Fibroblast of lung (primary cell): Measurements from ENCODE around the gene LYPD6B. TPM values are rescaled to one million over a fixed set of nuclear protein-coding genes. Genes with fewer than 3 reads are reported as not detected.

Experiments
- DNase-seq, 2 donors: peaks; one replicate each; pipeline versions ENCODE4 v3.0.0 to v3.0.0-alpha.2; 2010; ENCODE audit warnings: low read depth in 2 of 2
- H2AFZ ChIP-seq: 2 replicates; pipeline ENCODE4 v1.5.1; 2012; ENCODE audit warnings: low read length, control low read depth, inconsistent platforms
- H3K27ac ChIP-seq: 2 replicates; pipeline ENCODE4 v1.5.1; 2011; ENCODE audit warnings: low read length, control low read depth; ENCODE audit not compliant: insufficient read depth
- H3K27me3 ChIP-seq: 2 replicates; pipeline ENCODE4 v1.5.1; 2011; ENCODE audit warnings: mild to moderate bottlenecking, low read length; ENCODE audit not compliant: control insufficient read depth, insufficient read depth
- H3K36me3 ChIP-seq: 2 replicates; pipeline ENCODE4 v1.5.1; 2011; ENCODE audit warnings: low read length; ENCODE audit not compliant: control insufficient read depth, insufficient read depth
- H3K4me1 ChIP-seq: 2 replicates; pipeline ENCODE4 v1.5.1; 2011; ENCODE audit warnings: low read length; ENCODE audit not compliant: control insufficient read depth, insufficient read depth; ENCODE audit errors: extremely low read depth
- H3K4me2 ChIP-seq: 2 replicates; pipeline ENCODE4 v1.5.1; 2011; ENCODE audit warnings: low read length, control low read depth; ENCODE audit not compliant: insufficient read depth; ENCODE audit errors: extremely low read depth
- H3K4me3 ChIP-seq, 4 experiments: fragments of 200-600 bp in 1 of 4; sonication (generic) in 1 of 4; replicated peaks in 1 of 4; 2 replicates each; pipeline ENCODE4 v1.5.1; 2011 to 2016; ENCODE audit warnings: low read length in 4 of 4, low read depth in 3 of 4, mild to moderate bottlenecking in 3 of 4, control low read depth in 2 of 4, inconsistent platforms in 1 of 4, mixed read lengths in 1 of 4; ENCODE audit not compliant: insufficient read depth in 1 of 4; ENCODE audit errors: control extremely low read depth in 1 of 4
- H3K79me2 ChIP-seq: 2 replicates; pipeline ENCODE4 v1.5.1; 2012; ENCODE audit warnings: mild to moderate bottlenecking, low read length, inconsistent platforms; ENCODE audit not compliant: control insufficient read depth, insufficient read depth
- H3K9ac ChIP-seq: 2 replicates; pipeline ENCODE4 v1.5.1; 2011; ENCODE audit warnings: mild to moderate bottlenecking, low read length, control low read depth; ENCODE audit not compliant: insufficient read depth
- H3K9me3 ChIP-seq: 2 replicates; pipeline ENCODE4 v1.5.1; 2012; ENCODE audit warnings: low read depth, low read length; ENCODE audit not compliant: control insufficient read depth, insufficient read depth
- H4K20me1 ChIP-seq: 2 replicates; pipeline ENCODE4 v1.5.1; 2011; ENCODE audit warnings: low read length; ENCODE audit not compliant: control insufficient read depth, insufficient read depth; ENCODE audit errors: extremely low read depth
- CTCF ChIP-seq, 2 donors: IDR thresholded peaks in 1 of 2; conservative IDR thresholded peaks in 1 of 2; 1 replicate in 1 of 2; 2 replicates in 1 of 2; pipeline ENCODE4 v1.5.1; 2011 to 2012; ENCODE audit warnings: low read length in 2 of 2, control low read depth in 1 of 2, inconsistent platforms in 1 of 2, low read depth in 1 of 2, mild to moderate bottlenecking in 1 of 2
- EZH2 ChIP-seq: IDR thresholded peaks from 2 replicates; pipeline ENCODE4 v1.5.1; 2012; ENCODE audit warnings: low read length, control low read depth, mild to moderate bottlenecking; ENCODE audit errors: missing control alignments
- polyA plus RNA-seq, 2 donors: library from polyadenylated mRNA; depleted of rRNA in 1 of 2; stranded (reverse) in 1 of 2; unstranded in 1 of 2; fragments of >200 nt; gene quantifications; 2 replicates each; pipeline ENCODE4 v1.2.1, GENCODE V29; 2011 to 2012; ENCODE audit warnings: missing spikeins in 1 of 2
- total RNA-seq: library from RNA; depleted of rRNA; stranded (reverse); fragments of >200 nt; gene quantifications from 2 replicates; pipeline ENCODE4 v1.2.1, GENCODE V29; 2014

LYPD6B gene
- total and polyA plus RNA-seq, 2 donors (not counting 1 experiment from before 2014, with no cell fraction given), result 0.11 TPM; not detected in 1

GRCh38 chr2:148992448-148992847 lies 46.1 kb upstream of the LYPD6B start:
- H2AFZ ChIP-seq, result no peak overlapping the region
- no peak overlapping the region for H3K9ac ChIP-seq
- no peaks in the 10 kb centered on the region for H4K20me1 ChIP-seq
- H3K4me2 ChIP-seq, result no peak overlapping the region
- H3K4me1 ChIP-seq, result no peaks in the 10 kb centered on the region
- H3K27me3 ChIP-seq, result no peaks in the 10 kb centered on the region
- TF ChIP-seq EZH2 (no peak), CTCF (conservative IDR thresholded peaks at IDR 0.05 in 1 of 2, IDR thresholded peaks at IDR 0.05 in 1 of 2; ENCODE audit: low read depth in 1 of 2, low read length in 2 of 2) (no peak)
- H3K79me2 ChIP-seq, result no peaks in the 10 kb centered on the region
- no peak overlapping the region for H3K27ac ChIP-seq
- H3K36me3 ChIP-seq, result no peaks in the 10 kb centered on the region
- no peaks in the 10 kb centered on the region for H3K9me3 ChIP-seq
- no peak overlapping the region for H3K4me3 ChIP-seq
- DNase-seq, result no peak

- no peak overlapping the region for H3K4me2 ChIP-seq
- no peak overlapping the region for H3K27ac ChIP-seq
- no peak overlapping the region for H2AFZ ChIP-seq
- no peaks in the 10 kb centered on the region for H3K4me1 ChIP-seq
- no peaks in the 10 kb centered on the region for H3K9me3 ChIP-seq
- H3K4me3 ChIP-seq, result no peak overlapping the region
- no peaks in the 10 kb centered on the region for H4K20me1 ChIP-seq
- DNase-seq, result no peak
- H3K79me2 ChIP-seq, result no peaks in the 10 kb centered on the region
- TF ChIP-seq EZH2 (no peak), CTCF (conservative IDR thresholded peaks at IDR 0.05 in 1 of 2, IDR thresholded peaks at IDR 0.05 in 1 of 2; ENCODE audit: low read depth in 1 of 2, low read length in 2 of 2) (no peak)
- H3K36me3 ChIP-seq, result no peaks in the 10 kb centered on the region
- no peak overlapping the region for H3K9ac ChIP-seq
- no peaks in the 10 kb centered on the region for H3K27me3 ChIP-seq
These were observed 45.1 kb upstream of the LYPD6B start for GRCh38 chr2:148993351-148993750.

GRCh38 chr2:148994341-148994740 lies 44.2 kb upstream of the LYPD6B start:
- no peak overlapping the region for H3K27ac ChIP-seq
- no peak overlapping the region for H3K9ac ChIP-seq
- H3K9me3 ChIP-seq, result no peaks in the 10 kb centered on the region
- no peaks in the 10 kb centered on the region for H3K79me2 ChIP-seq
- TF ChIP-seq CTCF (conservative IDR thresholded peaks at IDR 0.05 in 1 of 2, IDR thresholded peaks at IDR 0.05 in 1 of 2; ENCODE audit: low read depth in 1 of 2, low read length in 2 of 2), result no peak
- TF ChIP-seq EZH2, result no peak
- no peaks in the 10 kb centered on the region for H3K36me3 ChIP-seq
- no peak overlapping the region for H3K4me3 ChIP-seq
- no peak overlapping the region for H3K4me2 ChIP-seq
- no peaks in the 10 kb centered on the region for H4K20me1 ChIP-seq
- no peaks in the 10 kb centered on the region for H3K27me3 ChIP-seq
- no peak overlapping the region for H2AFZ ChIP-seq
- no peak for DNase-seq
- no peaks in the 10 kb centered on the region for H3K4me1 ChIP-seq
